ENCODE measurements around the gene ANKRD33B.
"Not testable (repeated sequence)": the region's sequence is repeated elsewhere in the genome, so short reads cannot be mapped to it uniquely, and the experiment has no call there.

Gene ANKRD33B

DNA sequence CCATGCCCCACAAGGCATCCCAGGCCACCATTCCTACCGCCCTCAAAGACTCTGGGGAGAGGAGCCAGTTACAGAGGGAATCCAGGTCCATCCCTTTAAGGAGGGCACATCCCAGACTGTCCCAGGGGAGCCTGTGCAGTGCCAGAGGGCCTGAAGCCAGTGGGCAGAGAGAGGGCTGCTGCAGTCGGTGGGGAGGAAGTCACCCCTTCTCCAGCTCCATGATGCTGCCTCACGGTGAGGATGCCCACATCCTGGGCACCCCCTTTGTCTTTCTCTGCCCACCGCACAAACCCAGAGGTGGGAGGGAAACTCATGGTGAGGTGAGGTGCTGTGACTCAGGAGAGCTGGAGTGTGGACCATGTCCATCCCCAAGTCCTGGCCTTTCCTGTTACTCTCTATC lies 26.2 kb upstream of the ANKRD33B start:
- DNase-seq, result no peak

- DNase-seq, result no peak
Measured at GRCh38 chr5:10538103-10538788, 25.6 kb upstream of the ANKRD33B start.

DNA sequence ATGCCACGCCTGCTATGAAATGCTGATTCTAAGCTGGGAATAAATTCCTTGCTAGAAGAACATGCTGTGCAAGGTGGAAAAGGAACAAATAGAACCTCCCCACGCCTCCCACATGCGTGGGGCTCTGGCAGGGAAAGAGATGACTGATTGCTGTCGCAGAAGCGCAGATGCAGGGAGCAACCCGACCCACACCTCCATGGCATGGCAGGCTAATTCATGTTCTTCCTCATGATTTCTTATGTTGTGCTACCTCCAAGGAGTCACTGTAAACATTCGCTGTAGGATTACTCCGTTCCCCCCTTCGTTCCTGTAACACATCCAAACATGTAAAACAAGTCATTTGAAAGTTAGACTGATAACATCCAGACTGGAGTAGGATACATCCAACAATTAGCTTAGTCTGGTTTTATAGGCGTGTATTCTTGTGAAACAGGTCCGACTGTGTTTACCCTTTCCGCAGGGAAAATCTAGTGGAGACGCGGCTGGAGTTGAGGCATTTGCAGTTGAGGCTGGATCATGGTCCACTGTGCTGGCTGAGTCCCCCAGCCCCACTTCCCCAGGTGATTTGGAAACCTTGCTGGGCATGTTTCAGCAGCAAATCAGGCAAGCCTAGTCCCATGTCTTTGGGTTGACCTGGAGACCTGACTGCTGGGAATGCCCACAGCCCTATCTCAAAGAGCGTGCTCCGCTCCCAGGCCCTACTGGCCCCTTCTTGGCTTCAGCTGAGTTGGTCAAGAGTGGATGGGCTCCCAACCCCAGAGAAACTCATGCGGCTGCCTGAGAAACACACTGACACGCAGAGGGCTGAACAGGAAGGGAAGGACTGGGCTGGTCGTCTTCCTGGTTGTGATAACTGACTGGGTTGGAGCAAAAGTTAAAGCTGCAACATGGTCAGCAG lies 24.8 kb upstream of the ANKRD33B start:
- no peak for DNase-seq

GRCh38 chr5:10539687-10539998 lies 24.2 kb upstream of the ANKRD33B start:
- DNase-seq, result no peak

DNA sequence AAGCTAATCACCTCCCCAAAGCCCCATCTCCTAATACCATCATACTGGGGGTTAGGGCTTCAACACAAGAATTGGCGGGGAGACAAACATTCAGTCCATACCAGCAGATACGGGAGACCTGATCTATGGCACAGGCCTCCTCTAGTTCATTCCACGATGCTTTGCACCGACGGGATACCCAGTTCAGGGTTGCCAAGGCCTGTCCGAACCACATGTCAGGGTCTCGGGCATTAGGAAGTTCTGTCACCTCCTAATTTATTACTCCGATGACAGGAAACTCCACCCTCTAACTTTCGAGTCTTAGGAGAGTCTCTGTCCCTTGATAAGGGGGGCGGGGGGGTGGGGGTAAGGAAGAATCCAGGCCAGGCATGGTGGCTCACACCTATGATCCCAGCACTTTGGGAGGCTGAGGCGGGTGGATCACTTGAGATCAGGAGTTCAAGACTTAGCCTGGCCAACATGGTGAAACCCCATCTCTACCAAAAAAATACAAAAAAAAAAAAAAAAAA lies 23.8 kb upstream of the ANKRD33B start:
- no peak for DNase-seq

GRCh38 chr5:10540951-10541646 lies 22.8 kb upstream of the ANKRD33B start:
- no peak for DNase-seq

GRCh38 chr5:10542055-10542550 lies 21.8 kb upstream of the ANKRD33B start:
- no peak for DNase-seq

GRCh38 chr5:10543585-10544040 lies 20.3 kb upstream of the ANKRD33B start:
- DNase-seq, result no peak

DNA sequence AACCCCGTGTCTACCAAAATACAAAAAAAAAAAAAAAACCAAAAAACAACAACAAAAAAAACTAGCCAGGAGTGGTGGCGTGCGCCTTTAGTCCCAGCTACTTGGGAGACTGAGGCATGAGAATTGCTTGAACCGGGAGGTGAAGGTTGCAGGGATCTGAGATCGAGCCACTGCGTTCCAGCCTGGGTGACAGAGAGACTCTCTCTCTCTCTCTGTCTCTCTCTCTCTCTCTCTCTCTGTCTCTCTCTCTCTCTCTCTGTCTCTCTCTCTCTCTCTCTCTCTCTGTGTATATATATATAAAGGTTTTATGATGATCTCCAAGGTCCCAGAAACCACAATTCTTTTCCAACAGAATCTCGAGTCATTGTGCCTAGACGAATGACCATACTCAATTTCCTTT lies 18.8 kb upstream of the ANKRD33B start:
- DNase-seq, result no peak

DNA sequence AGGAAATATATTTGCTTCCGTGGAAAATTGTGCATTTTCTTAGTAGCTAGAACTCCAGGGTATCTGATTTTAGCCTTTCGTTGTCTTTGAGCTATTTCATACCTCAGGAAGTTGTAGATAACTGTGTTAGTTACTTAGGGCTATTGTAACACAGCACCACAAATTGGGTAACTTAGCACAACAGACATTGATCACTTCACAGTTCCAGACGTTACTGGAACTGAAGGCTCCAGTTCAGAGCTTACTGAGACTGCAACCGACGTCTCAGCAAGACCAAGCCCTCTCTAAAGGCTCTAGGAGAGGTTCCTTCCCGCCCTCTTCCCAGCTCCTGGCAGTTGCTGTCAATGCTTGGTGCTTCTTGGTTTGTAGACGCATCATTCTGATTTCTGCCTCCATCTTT lies 17.7 kb upstream of the ANKRD33B start:
- no peak for DNase-seq

DNA sequence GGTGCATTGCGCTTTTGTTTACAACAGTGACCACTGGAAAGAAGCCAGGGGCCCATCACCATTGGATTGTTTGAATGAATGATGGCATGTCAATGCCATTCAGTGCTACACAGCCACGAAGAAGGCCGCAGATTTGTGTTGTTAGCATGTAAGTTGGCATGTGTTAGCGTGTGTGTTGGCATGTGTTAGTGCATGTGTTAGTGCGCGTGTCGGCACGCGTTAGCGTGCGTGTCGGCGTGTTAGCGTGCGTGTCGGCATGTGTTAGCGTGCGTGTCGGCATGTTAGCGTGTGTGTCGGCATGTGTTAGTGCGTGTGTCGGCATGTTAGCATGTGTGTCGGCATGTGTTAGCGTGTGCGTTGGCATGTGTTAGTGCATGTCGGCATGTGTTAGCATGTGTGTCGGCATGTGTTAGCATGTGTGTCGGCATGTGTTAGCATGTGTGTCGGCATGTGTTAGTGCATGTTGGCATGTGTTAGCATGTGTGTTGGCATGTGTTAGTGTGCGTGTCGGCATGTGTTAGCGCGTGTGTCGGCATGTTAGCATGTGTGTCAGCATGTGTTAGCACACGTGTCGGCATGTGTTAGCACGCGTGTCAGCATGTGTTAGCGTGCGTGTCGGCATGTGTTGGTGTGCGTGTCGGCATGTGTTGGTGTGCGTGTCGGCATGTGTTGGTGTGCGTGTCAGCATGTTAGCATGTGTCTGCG lies 15.3 kb upstream of the ANKRD33B start:
- DNase-seq, result no peak

- not testable (repeated sequence) for DNase-seq
Measured at GRCh38 chr5:10549123-10549514, 14.8 kb upstream of the ANKRD33B start.

DNA sequence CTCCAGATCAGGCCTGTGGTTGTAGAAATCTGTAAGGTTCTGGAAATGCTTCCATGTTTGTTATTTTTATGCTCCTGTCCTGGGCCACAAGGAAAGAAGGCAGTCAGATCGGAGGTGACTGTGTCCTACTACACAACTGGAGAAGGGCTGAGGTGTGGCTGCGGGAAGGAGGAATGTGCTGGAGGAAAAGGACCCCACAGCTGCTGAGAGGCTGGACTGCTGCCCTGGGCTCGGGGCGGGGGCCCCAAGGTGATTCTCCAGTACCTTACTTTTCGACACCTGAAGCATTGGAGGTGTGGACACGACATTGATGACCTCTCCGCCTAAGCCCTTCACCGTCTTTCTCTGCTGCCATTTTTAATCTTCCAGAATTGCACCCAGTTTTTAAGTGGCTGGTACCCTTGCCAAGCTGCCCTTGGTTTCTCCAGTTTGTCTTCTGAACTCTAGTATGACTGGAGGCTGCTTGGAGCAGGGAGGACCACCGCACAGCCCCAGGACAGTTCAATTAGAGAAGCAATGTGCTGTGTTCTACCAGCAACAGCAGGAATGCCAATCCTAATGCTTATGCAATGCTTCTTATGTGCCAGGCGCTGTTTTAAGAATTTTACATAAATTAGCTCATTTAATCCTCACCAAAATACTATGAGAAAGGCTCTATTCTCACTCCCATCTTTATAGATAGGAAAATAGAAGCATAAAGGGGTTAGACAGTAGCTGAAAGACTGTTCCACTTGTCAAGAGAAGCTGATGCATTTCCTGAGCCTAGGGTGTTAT lies 13.5 kb upstream of the ANKRD33B start:
- DNase-seq, result no peak

- no peak for DNase-seq
Measured at GRCh38 chr5:10551782-10552138, 12.1 kb upstream of the ANKRD33B start.

- no peak for DNase-seq
Measured at GRCh38 chr5:10552183-10553143, 11.4 kb upstream of the ANKRD33B start.

- no peak for DNase-seq
Measured at GRCh38 chr5:10553476-10553875, 10.4 kb upstream of the ANKRD33B start.

DNA sequence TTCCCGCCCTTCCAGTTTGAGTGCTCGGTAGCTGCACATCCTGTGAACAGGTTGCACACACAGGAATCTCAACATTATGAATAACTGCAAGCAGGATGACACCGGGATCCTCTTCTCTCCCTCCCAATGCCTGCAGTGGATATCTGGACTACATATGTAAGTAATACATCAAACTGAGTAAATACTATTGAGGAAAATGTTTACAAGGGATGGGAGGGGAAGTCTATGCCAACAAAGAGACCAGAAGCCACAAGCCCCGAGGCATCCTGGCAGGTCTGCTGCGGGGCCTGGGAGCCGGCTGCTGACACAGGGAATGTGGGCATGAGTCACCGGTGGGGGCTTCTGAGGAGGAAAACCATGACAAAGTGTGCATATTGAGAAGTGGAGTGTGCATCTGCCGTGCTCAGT lies 8.6 kb upstream of the ANKRD33B start:
- DNase-seq, result no peak

DNA sequence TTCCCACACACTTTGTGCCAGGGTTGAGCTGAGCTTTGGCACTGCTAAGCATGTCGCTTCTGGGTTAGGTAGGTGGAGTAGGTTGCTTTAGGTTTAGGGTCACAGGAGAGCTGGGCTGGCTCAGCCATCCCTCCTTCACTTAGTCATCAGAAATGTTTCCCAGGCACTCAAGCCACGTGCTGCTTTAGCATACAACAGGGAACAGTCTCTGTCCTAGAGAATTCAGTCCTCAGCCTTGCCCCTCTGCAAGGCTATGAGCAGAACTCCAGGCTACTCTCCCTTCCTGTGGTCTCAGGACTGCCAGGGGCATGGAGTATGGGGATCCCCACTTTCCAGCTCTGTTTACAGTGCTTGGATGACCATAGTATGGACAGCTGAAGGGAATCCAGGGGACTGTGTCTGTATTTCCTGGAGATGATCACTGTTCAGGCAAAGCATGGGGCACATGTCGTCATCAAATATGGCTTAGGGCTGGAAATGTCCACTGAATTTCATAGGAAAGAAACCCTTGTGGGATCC lies 7.5 kb upstream of the ANKRD33B start:
- DNase-seq, result no peak

DNA sequence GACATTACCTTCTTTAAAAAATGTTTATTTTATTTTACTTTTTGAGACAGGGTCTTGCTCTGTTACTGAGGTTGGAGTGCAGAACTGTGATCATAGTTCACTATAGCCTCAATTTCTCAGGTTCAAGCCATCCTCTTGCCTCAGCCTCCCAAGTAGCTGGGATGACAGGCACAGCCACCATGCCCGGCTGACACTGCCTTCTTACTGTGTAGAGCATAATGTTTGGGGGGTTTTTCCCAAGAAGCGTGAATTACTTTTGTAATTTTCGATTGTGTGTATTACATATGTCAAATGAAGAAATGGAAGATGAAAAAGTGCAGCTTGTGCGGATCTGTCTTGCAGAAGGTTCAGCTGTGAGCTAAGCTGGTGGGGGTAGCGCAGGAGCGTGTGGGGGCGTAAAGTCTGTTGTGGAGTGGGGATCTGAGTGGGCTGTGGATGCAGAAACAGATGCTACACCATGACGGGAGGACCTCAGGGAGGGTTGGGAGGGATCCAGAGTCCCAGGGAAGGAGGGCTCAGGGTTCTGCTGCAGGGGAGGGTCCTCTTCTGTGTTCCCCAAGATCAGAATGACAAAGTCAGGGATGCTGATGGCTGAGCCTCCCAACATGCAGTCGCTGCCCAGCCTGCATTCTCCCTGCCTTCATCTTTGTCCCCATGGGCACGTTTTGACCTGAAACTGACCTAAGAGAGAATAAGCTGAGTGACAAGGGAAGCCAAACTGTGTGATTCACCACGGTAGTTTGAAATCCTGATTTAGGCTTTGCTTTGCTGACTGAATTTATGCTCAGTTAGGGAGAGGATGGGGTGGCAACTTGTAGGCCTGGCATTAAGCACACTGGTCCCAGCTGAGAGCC lies 6.8 kb upstream of the ANKRD33B start:
- DNase-seq, result no peak

DNA sequence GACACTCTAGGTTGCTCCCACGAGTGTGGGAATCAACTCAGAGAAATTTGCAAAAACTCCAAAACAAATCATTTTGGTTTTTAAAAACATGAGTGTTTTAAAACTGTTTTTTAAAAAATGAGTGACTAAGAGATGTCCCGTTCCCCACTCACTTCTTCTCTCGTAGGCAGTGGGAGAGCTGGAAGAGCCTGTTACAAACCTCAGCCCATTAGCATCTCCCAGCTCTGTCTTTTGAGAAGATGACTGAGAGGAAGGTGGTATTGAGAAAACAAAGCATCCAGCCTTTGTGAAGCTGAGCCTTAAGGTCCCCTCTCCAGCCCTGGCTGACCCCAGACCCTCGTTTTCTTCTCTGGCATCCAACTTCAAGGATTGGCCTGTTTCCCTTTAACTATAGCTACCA lies 4.7 kb upstream of the ANKRD33B start:
- no peak for DNase-seq
